Mesothelial cell of epicardium (in vitro differentiated cells): ENCODE results near the gene ADGRA1. TPM values are rescaled to one million over a fixed set of nuclear protein-coding genes. Genes with fewer than 3 reads are reported as not detected.

Source experiments
- DNase-seq, 2 experiments: peaks; one replicate each; pipeline ENCODE4 v3.0.0; 2021; ENCODE audit warnings: low spot score in 2 of 2; ENCODE audit not compliant: unreplicated experiment in 2 of 2
- H3K27ac Mint-ChIP-seq: 2 replicates; pipeline ENCODE4 v1.8.0; 2021; ENCODE audit warnings: mixed read lengths
- H3K27me3 Mint-ChIP-seq: 2 replicates; pipeline ENCODE4 v1.8.0; 2021; ENCODE audit warnings: low read depth, mixed read lengths
- H3K36me3 Mint-ChIP-seq: 2 replicates; pipeline ENCODE4 v1.8.0; 2021; ENCODE audit warnings: mixed read lengths
- H3K4me1 Mint-ChIP-seq: 2 replicates; pipeline ENCODE4 v1.8.0; 2021; ENCODE audit warnings: mixed read lengths
- H3K4me3 Mint-ChIP-seq: 2 replicates; pipeline ENCODE4 v1.8.0; 2021; ENCODE audit warnings: mild to moderate bottlenecking, moderate library complexity, mixed read lengths
- H3K9me3 Mint-ChIP-seq: 2 replicates; pipeline ENCODE4 v1.8.0; 2021; ENCODE audit warnings: mixed read lengths
- total RNA-seq: library from RNA; stranded (reverse); gene quantifications from 3 replicates; pipeline ENCODE4 v1.2.1, GENCODE V29; 2021
- TF ChIP-seq, protein P1 (sequence below): fragments of 200-600 bp; sonication (generic); IDR thresholded peaks from one replicate; pipeline ENCODE4 v1.5.0; 2021; ENCODE audit warnings: antibody characterized with exemption; ENCODE audit not compliant: unreplicated experiment

The ADGRA1 gene
- total RNA-seq, 1 donor from 2014 or later = not detected

DNA sequence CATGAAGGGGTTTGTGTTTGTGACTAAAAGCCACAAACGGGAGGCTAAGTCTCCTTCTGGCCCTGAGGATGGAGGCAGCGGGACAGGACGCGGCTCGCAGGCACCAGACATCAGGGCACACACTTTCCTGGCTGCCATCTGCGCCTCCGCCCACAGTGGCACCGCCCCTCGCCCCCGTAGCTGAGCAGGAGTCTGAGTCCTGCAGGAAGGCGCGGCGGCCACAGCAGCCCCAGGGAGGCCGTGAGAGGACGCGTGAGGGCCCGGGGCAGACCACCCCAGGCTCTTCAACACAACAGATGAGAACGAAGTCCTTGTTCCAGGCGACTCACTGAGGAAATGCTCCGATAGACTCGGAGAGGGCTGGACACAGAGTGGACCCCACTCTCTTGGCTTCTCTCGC is 6.6 kb downstream of the ADGRA1 start:
- Mint-ChIP-seq H3K4me3 (no peak overlapping the region), H3K36me3 (no peaks in the 10 kb centered on the region), H3K9me3 (no peaks in the 10 kb centered on the region), H3K27me3 (peaks cover 80% of the 10 kb centered on the region), H3K4me1 (no peaks in the 10 kb centered on the region), H3K27ac (no peak overlapping the region)
- TF ChIP-seq, protein P1, sequence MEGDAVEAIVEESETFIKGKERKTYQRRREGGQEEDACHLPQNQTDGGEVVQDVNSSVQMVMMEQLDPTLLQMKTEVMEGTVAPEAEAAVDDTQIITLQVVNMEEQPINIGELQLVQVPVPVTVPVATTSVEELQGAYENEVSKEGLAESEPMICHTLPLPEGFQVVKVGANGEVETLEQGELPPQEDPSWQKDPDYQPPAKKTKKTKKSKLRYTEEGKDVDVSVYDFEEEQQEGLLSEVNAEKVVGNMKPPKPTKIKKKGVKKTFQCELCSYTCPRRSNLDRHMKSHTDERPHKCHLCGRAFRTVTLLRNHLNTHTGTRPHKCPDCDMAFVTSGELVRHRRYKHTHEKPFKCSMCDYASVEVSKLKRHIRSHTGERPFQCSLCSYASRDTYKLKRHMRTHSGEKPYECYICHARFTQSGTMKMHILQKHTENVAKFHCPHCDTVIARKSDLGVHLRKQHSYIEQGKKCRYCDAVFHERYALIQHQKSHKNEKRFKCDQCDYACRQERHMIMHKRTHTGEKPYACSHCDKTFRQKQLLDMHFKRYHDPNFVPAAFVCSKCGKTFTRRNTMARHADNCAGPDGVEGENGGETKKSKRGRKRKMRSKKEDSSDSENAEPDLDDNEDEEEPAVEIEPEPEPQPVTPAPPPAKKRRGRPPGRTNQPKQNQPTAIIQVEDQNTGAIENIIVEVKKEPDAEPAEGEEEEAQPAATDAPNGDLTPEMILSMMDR = no peak
- no peak for DNase-seq

DNA sequence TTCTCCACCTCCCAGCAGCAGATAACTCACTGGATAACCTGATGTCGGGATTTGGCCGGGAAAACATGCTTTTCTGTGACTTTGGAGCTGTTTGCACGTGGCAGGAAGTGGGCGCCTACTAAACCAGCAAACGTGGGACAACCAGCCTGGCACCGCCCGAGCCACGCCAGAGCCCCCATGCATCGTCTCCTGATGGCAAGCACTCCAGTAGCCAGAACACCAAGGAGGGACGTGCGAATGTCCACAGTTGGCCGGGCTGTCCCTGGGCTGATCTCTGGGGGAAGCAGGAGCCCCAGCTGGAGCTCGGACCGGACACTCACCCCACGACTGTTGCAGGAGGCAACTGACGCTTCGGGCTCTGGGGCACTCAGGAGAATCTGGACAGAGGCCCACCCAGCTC is 7.1 kb downstream of the ADGRA1 start:
- H3K36me3 Mint-ChIP-seq = no peaks in the 10 kb centered on the region

DNA sequence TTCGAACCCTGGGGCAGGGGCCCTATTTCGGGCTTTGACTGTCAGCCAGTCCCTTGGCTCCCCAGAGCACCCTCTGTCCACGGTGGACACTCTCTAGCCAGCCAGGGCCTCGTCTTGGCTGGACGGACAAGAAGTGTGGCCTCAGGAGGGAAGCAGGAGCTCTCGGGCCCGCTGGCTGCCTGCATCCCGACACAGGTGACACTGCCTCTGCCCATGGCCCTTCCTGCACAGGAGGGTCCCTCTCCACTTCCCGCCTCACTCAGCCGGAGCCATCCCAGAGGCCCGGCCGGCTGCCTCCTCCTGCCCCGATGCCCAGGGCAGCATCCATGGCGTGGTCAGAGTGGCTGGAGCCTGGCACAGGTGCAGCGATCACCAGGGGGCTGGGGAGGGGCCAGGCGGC is 7.9 kb downstream of the ADGRA1 start:
- Mint-ChIP-seq H3K36me3 (no peaks in the 10 kb centered on the region), H3K9me3 (no peaks in the 10 kb centered on the region), H3K27ac (no peak overlapping the region), H3K4me1 (peaks cover 1% of the 10 kb centered on the region), H3K4me3 (no peak overlapping the region), H3K27me3 (peaks cover 76% of the 10 kb centered on the region)
- TF ChIP-seq, protein P1 = no peak
- no peak for DNase-seq

More for the DNA sequence above, 7.1 kb downstream of the ADGRA1 start:
- Mint-ChIP-seq H3K9me3 (no peaks in the 10 kb centered on the region), H3K4me3 (no peak overlapping the region), H3K27me3 (peaks cover 78% of the 10 kb centered on the region), H3K4me1 (no peaks in the 10 kb centered on the region), H3K27ac (no peak overlapping the region)
- TF ChIP-seq, protein P1 = no peak
- no peak for DNase-seq

DNA sequence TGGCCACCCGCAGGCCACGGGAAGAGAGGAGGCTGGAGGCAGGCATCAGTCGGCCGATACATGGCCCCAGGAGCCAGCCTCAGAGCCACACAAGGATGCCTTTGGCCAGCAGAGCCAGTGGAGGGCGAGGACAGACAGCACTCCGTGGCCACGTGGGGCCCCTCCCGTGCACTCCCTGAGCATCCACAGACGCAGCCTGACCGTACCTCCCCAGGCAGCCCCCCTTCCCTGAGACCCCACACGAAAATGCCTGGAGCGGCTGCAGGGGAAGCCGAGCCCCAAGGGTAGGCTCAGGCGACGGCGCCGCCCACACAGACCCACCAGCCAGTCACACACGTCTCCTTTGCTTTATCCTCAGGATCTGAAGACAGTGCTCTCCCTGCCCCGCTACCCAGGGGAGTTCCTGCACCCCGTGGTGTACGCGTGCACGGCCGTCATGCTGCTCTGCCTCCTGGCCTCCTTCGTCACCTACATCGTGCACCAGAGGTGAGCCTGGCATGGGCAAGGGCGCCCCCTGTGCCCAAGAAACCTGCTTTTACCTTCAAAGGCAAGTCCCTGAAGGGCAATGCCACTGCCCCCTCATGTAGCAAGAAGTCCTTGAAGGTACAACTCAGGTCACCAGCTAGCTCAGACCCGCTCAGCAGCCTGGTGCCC is 9.0 kb downstream of the ADGRA1 start:
- Mint-ChIP-seq H3K4me3 (no peak overlapping the region), H3K36me3 (no peaks in the 10 kb centered on the region), H3K4me1 (peaks cover 5% of the 10 kb centered on the region), H3K27ac (no peak overlapping the region), H3K9me3 (no peaks in the 10 kb centered on the region), H3K27me3 (peaks cover 76% of the 10 kb centered on the region)
- TF ChIP-seq, protein P1 = no peak
- no peak for DNase-seq

- no peaks in the 10 kb centered on the region for H3K9me3 Mint-ChIP-seq
- no peaks in the 10 kb centered on the region for H3K36me3 Mint-ChIP-seq
- peaks cover 76% of the 10 kb centered on the region for H3K27me3 Mint-ChIP-seq
- TF ChIP-seq, protein P1 = no peak
- H3K27ac Mint-ChIP-seq = no peak overlapping the region
- H3K4me3 Mint-ChIP-seq = no peak overlapping the region
- DNase-seq = no peak
- peaks cover 5% of the 10 kb centered on the region for H3K4me1 Mint-ChIP-seq
Observed at GRCh38 chr10:133097418-133097817, 9.7 kb downstream of the ADGRA1 start.
